Karpas-422 (cell line): ENCODE measurements around the gene SRA1. TPM values are rescaled to one million over a fixed set of nuclear protein-coding genes. Genes with fewer than 3 reads are reported as not detected.

Source experiments
- DNase-seq: peaks from one replicate; pipeline ENCODE4 v3.0.0-alpha.2; 2015
- H2AFZ ChIP-seq: fragments of 200-600 bp; sonication (generic); 2 replicates; pipeline ENCODE4 v1.6.1; 2014; ENCODE audit warnings: antibody characterized with exemption, low read length, mixed read lengths
- H3K27ac ChIP-seq: fragments of 200-600 bp; sonication (generic); 2 replicates; pipeline ENCODE4 v1.5.1; 2014; ENCODE audit warnings: mild to moderate bottlenecking, low read length, moderate library complexity
- H3K27me3 ChIP-seq: fragments of 200-600 bp; sonication (generic); 2 replicates; pipeline ENCODE4 v1.6.1; 2014; ENCODE audit warnings: low read length, mixed read lengths
- H3K36me3 ChIP-seq: fragments of 200-600 bp; sonication (generic); 2 replicates; pipeline ENCODE4 v1.6.1; 2014; ENCODE audit warnings: low read length, mixed read lengths; ENCODE audit not compliant: insufficient read depth
- H3K4me1 ChIP-seq: fragments of 200-600 bp; sonication (generic); 2 replicates; pipeline ENCODE4 v1.6.1; 2014; ENCODE audit warnings: mild to moderate bottlenecking, low read length, mixed read lengths
- H3K4me2 ChIP-seq: fragments of 200-600 bp; sonication (generic); 2 replicates; pipeline ENCODE4 v1.6.1; 2014; ENCODE audit warnings: low read length, low read depth, mild to moderate bottlenecking; ENCODE audit not compliant: poor library complexity, severe bottlenecking
- H3K4me3 ChIP-seq: fragments of 200-600 bp; sonication (generic); 2 replicates; pipeline ENCODE4 v1.5.1; 2014; ENCODE audit warnings: mild to moderate bottlenecking, antibody characterized with exemption, low read length, mixed read lengths
- H3K79me2 ChIP-seq: fragments of 200-600 bp; sonication (generic); 2 replicates; pipeline ENCODE4 v1.6.1; 2014; ENCODE audit warnings: mild to moderate bottlenecking, low read length, mixed read lengths
- H3K9ac ChIP-seq: fragments of 200-600 bp; sonication (generic); 2 replicates; pipeline ENCODE4 v1.6.0; 2014; ENCODE audit warnings: low read length
- H3K9me2 ChIP-seq: fragments of 200-600 bp; sonication (generic), shearing (Covaris generic); replicated peaks from 2 replicates; pipeline ENCODE4 v1.6.0; 2014; ENCODE audit warnings: mild to moderate bottlenecking, low read length, moderate library complexity; ENCODE audit not compliant: insufficient read depth
- H3K9me3 ChIP-seq: fragments of 300-700, 200-600 bp; sonication (generic); 2 replicates; pipeline ENCODE4 v1.6.1; 2014; ENCODE audit warnings: low read length, mixed read lengths
- H4K20me1 ChIP-seq: fragments of 200-600 bp; sonication (generic); 2 replicates; pipeline ENCODE4 v1.6.1; 2014; ENCODE audit warnings: mild to moderate bottlenecking, antibody characterized with exemption, low read length, low read depth; ENCODE audit not compliant: insufficient read depth
- total RNA-seq: library from RNA; depleted of rRNA; stranded (reverse); fragments of >200 nt; shearing (Covaris generic); gene quantifications from 2 replicates; pipeline ENCODE4 v1.2.3, GENCODE V29; 2014; ENCODE audit warnings: low replicate concordance

The SRA1 gene
- total RNA-seq, 1 experiment from 2014 or later: 27.1 TPM

- peak overlapping the region; percentile 68 for H3K4me2 ChIP-seq
- peaks cover 35% of the 10 kb centered on the region for H3K79me2 ChIP-seq
- no peak for DNase-seq
- H3K27me3 ChIP-seq: no peaks in the 10 kb centered on the region
- no peaks in the 10 kb centered on the region for H4K20me1 ChIP-seq
- H3K9ac ChIP-seq: peak overlapping the region; percentile 72
- peaks cover 48% of the 10 kb centered on the region for H3K36me3 ChIP-seq
- H3K9me2 ChIP-seq: no peaks in the 10 kb centered on the region
- H3K27ac ChIP-seq: peak overlapping the region; percentile 48; the same call in 1 of the 2 replicates
- no peak overlapping the region for H2AFZ ChIP-seq
- peaks cover 26% of the 10 kb centered on the region for H3K4me1 ChIP-seq
- peak overlapping the region; percentile 51; the same call in 1 of the 2 replicates for H3K4me3 ChIP-seq
- H3K9me3 ChIP-seq: no peaks in the 10 kb centered on the region
Measured at GRCh38 chr5:140548300-140548688, 9.0 kb downstream of the SRA1 start.

DNA sequence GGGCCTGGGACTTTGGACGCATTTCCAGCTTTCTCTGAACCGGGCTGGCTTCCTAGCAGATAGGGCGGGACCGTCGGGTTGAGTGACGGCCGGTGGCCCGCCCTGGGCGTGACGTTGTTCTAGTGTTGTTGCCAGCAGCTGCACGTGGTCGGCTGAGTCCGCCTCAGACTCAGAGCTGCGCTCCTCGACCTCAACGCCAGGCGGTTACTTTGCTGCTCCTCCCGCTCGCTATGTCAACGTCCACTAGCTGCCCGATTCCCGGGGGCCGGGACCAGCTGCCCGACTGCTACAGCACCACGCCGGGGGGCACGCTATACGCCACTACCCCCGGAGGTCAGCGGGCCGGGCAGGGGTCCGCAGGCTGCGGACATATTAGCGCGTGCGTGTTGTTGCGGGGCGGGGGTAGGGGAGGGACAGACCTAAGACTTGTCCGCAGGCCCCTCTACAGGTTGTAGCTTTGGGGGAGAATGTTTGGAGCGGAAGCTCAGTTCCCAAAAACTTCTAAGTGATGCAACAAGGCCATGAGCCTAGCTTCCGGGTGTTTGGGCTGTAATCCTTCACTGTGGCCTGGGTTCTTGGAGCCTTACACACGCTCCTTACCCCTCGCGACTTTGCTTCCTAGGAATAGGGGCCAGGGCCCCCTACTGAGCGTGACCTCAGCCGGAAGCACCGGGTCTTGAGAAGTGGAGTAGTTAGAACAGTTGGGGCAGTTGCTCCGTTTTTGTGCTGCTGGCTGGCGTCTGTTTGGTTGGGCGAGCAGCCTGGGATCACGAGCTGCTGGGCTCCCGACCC lies 9.6 kb downstream of the SRA1 start, which contains the start of gene EIF4EBP3:
EIF4EBP3 (plus strand) TSS at position 155 of the 792 bp plus-strand sequence; CDS start at position 231, 76 bp downstream.
- Histone ChIP-seq H3K36me3 (peaks cover 45% of the 10 kb centered on the region), H3K9ac (peak within 1 kb of the TSS; percentile 72), H3K4me2 (peak within 1 kb of the TSS; percentile 68)

GRCh38 chr5:140546851-140547507 lies 10.3 kb downstream of the SRA1 start:
- Histone ChIP-seq H2AFZ (no peak overlapping the region), H3K4me1 (peaks cover 24% of the 10 kb centered on the region), H3K36me3 (peaks cover 46% of the 10 kb centered on the region), H3K27ac (no peak overlapping the region), H3K27me3 (no peaks in the 10 kb centered on the region), H4K20me1 (no peaks in the 10 kb centered on the region), H3K9me3 (no peaks in the 10 kb centered on the region), H3K9ac (peak overlapping the region; percentile 22; the same call in 1 of the 2 replicates), H3K4me3 (no peak overlapping the region), H3K79me2 (peaks cover 24% of the 10 kb centered on the region), H3K9me2 (no peaks in the 10 kb centered on the region), H3K4me2 (peak overlapping the region; percentile 68)
- no peak for DNase-seq

More for the DNA sequence above, 9.6 kb downstream of the SRA1 start, which contains the start of gene EIF4EBP3:
- H3K4me1 ChIP-seq: peaks cover 24% of the 10 kb centered on the region
- DNase-seq: peak; percentile 94
- no peaks in the 10 kb centered on the region for H3K27me3 ChIP-seq
- no peaks in the 10 kb centered on the region for H3K9me2 ChIP-seq
- H2AFZ ChIP-seq: no peak within 1 kb of the TSS
- peaks cover 29% of the 10 kb centered on the region for H3K79me2 ChIP-seq
- H3K27ac ChIP-seq: peak within 1 kb of the TSS; percentile 48; the same call in 1 of the 2 replicates
- H4K20me1 ChIP-seq: no peaks in the 10 kb centered on the region
- no peaks in the 10 kb centered on the region for H3K9me3 ChIP-seq
- H3K4me3 ChIP-seq: peak within 1 kb of the TSS; percentile 51; the same call in 1 of the 2 replicates

DNA sequence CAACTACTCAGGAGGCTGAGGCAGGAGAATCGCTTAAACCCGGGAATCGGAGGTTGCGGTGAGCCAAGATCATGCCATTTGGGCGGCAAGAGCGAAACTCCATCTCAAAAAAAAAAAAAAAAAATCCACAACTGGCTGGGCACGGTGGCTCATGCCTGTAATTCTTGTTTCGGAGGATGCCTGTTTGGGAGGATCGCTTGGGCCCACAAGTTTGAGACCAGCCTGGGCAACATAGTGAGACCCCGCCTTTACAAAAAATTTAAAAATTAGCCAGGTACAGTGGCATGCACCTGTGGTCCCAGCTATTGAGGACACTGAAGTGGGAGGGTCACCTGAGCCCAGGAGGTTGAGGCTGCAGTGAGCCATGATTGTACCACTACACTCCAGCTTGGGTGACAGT lies 11.7 kb downstream of the SRA1 start:
- Histone ChIP-seq H3K4me2 (no peak overlapping the region), H3K9ac (no peak overlapping the region), H3K9me2 (no peaks in the 10 kb centered on the region), H3K9me3 (no peaks in the 10 kb centered on the region), H3K4me1 (peaks cover 24% of the 10 kb centered on the region), H3K4me3 (no peak overlapping the region), H3K27ac (no peak overlapping the region), H3K79me2 (peaks cover 15% of the 10 kb centered on the region), H3K36me3 (peaks cover 52% of the 10 kb centered on the region), H2AFZ (no peak overlapping the region), H3K27me3 (no peaks in the 10 kb centered on the region), H4K20me1 (no peaks in the 10 kb centered on the region)
- no peak for DNase-seq

DNA sequence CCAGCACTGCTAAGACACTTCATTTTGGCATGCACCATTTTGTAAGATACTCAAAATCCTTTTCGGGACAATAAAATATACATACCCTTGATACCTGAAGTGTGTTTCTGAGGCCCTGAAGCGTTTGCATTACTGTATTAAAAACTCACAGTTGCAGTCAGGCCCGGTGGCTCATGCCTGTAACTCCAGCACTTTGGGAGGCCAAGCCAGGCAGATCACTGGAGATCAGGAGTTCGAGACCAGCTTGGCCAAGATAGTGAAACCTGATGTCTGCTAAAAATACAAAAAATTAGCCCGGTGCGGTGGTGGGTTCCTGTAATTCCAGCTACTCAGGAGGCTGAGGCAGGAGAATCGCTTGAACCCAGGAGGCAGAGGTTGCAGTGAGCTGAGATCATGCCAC lies 12.3 kb downstream of the SRA1 start:
- H3K4me3 ChIP-seq: no peak overlapping the region
- H3K36me3 ChIP-seq: peaks cover 53% of the 10 kb centered on the region
- H3K9me3 ChIP-seq: no peaks in the 10 kb centered on the region
- no peaks in the 10 kb centered on the region for H3K9me2 ChIP-seq
- peaks cover 24% of the 10 kb centered on the region for H3K4me1 ChIP-seq
- H3K27me3 ChIP-seq: no peaks in the 10 kb centered on the region
- no peak overlapping the region for H3K9ac ChIP-seq
- H3K27ac ChIP-seq: no peak overlapping the region
- peaks cover 15% of the 10 kb centered on the region for H3K79me2 ChIP-seq
- DNase-seq: no peak
- no peak overlapping the region for H2AFZ ChIP-seq
- H4K20me1 ChIP-seq: no peaks in the 10 kb centered on the region
- H3K4me2 ChIP-seq: no peak overlapping the region

GRCh38 chr5:140542972-140543371 lies 14.3 kb downstream of the SRA1 start:
- DNase-seq: no peak
- Histone ChIP-seq H3K27me3 (no peaks in the 10 kb centered on the region), H3K9ac (no peak overlapping the region), H4K20me1 (no peaks in the 10 kb centered on the region), H3K36me3 (peaks cover 50% of the 10 kb centered on the region; the same call in 1 of the 2 replicates), H3K4me3 (no peak overlapping the region), H3K4me1 (peaks cover 10% of the 10 kb centered on the region), H3K9me2 (no peaks in the 10 kb centered on the region), H3K4me2 (no peak overlapping the region), H2AFZ (no peak overlapping the region), H3K9me3 (no peaks in the 10 kb centered on the region), H3K27ac (no peak overlapping the region), H3K79me2 (peaks cover 1% of the 10 kb centered on the region; the same call in 1 of the 2 replicates)

DNA sequence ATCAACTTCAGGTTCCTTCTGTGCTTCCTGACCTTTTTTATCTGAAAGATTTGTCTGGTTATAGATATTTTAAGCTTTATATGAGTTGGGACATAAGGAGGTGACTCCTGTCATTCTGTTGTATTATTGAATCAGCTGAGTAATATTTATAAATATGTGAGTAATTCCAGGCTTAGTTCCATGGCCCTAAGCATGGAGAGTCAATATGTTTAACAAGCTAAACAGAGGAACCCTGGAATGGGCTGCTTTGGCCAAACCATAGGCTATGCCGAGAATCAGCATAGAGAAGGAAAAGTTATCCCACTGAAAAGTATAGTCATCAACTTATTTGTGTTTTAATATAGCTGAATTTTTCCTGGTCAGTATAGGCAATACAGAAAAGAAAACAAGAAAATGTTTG lies 17.0 kb downstream of the SRA1 start:
- H3K9me3 ChIP-seq: no peaks in the 10 kb centered on the region
- H4K20me1 ChIP-seq: no peaks in the 10 kb centered on the region
- H3K27ac ChIP-seq: no peak overlapping the region
- H3K4me2 ChIP-seq: no peak overlapping the region
- no peak for DNase-seq
- no peak overlapping the region for H3K9ac ChIP-seq
- H3K36me3 ChIP-seq: peaks cover 61% of the 10 kb centered on the region; the same call in 1 of the 2 replicates
- no peak overlapping the region for H3K4me3 ChIP-seq
- H2AFZ ChIP-seq: no peak overlapping the region
- H3K9me2 ChIP-seq: no peaks in the 10 kb centered on the region
- no peaks in the 10 kb centered on the region for H3K4me1 ChIP-seq
- peaks cover 3% of the 10 kb centered on the region; the same call in 1 of the 2 replicates for H3K79me2 ChIP-seq
- no peaks in the 10 kb centered on the region for H3K27me3 ChIP-seq

- H3K9ac ChIP-seq: no peak overlapping the region
- H2AFZ ChIP-seq: no peak overlapping the region
- no peak for DNase-seq
- H3K27me3 ChIP-seq: no peaks in the 10 kb centered on the region
- H4K20me1 ChIP-seq: no peaks in the 10 kb centered on the region
- peaks cover 44% of the 10 kb centered on the region; the same call in 1 of the 2 replicates for H3K36me3 ChIP-seq
- H3K9me3 ChIP-seq: no peaks in the 10 kb centered on the region
- no peaks in the 10 kb centered on the region for H3K9me2 ChIP-seq
- H3K4me1 ChIP-seq: no peaks in the 10 kb centered on the region
- H3K27ac ChIP-seq: no peak overlapping the region
- H3K79me2 ChIP-seq: peaks cover 8% of the 10 kb centered on the region; the same call in 1 of the 2 replicates
- H3K4me2 ChIP-seq: no peak overlapping the region
- H3K4me3 ChIP-seq: no peak overlapping the region
Measured at GRCh38 chr5:140524003-140524402, 33.3 kb downstream of the SRA1 start.
